BJ (cell line): Measurements from ENCODE around the gene OR10H1. TPM values are rescaled to one million over a fixed set of nuclear protein-coding genes. Genes with fewer than 3 reads are reported as not detected.
"Not testable (repeated sequence)": the region's sequence is repeated elsewhere in the genome, so short reads cannot be mapped to it uniquely, and the experiment has no call there.

Source experiments
- CTCF ChIA-PET: fragments of 350-600 bp; formaldehyde crosslinking; extraction: SDS; loops from one replicate; lab custom pipeline; 2021; ENCODE audit warnings: antibody characterized with exemption, inconsistent platforms; lab: Yijun Ruan, JAX
- POLR2A ChIA-PET: fragments of 300-600 bp; sonication (Branson Sonifier 250); formaldehyde crosslinking; extraction: SDS; loops from one replicate; lab custom pipeline; 2021; ENCODE audit warnings: antibody characterized with exemption; lab: Charles Lee
- DNase-seq: peaks from one replicate; pipeline ENCODE4 v3.0.0-alpha.2; 2011; ENCODE audit warnings: low read depth
- H3K27me3 ChIP-seq: 2 replicates; pipeline ENCODE4 v1.6.0; 2011; ENCODE audit warnings: low read length; ENCODE audit not compliant: control insufficient read depth, insufficient read depth
- H3K36me3 ChIP-seq: 2 replicates; pipeline ENCODE4 v1.5.1; 2011; ENCODE audit warnings: low read length; ENCODE audit not compliant: control insufficient read depth, insufficient read depth
- H3K4me3 ChIP-seq: 2 replicates; pipeline ENCODE4 v1.5.1; 2011; ENCODE audit warnings: low read depth, mild to moderate bottlenecking, control low read depth, low read length
- CTCF ChIP-seq: IDR thresholded peaks from 2 replicates; pipeline ENCODE4 v1.5.1; 2011; ENCODE audit warnings: low read depth, mild to moderate bottlenecking, control low read depth, inconsistent platforms, low read length, moderate library complexity; ENCODE audit not compliant: insufficient read depth
- polyA plus RNA-seq: library from polyadenylated mRNA; depleted of rRNA; stranded (reverse); fragments of >200 nt; gene quantifications from 2 replicates; pipeline ENCODE4 v1.2.3, GENCODE V29; 2011

The OR10H1 gene
- polyA plus RNA-seq, 1 experiment, result not detected

GRCh38 chr19:15776991-15777970 is 38.2 kb downstream of the OR10H1 start:
- TF ChIP-seq CTCF, result no peak
- no peaks in the 10 kb centered on the region for H3K27me3 ChIP-seq
- ChIA-PET POLR2A (no interaction called here), CTCF (no interaction called here)
- no peak overlapping the region for H3K4me3 ChIP-seq
- no peaks in the 10 kb centered on the region for H3K36me3 ChIP-seq
- DNase-seq, result no peak

- no peaks in the 10 kb centered on the region for H3K36me3 ChIP-seq
- CTCF ChIA-PET, result no interaction called here
- POLR2A ChIA-PET, result no interaction called here
- DNase-seq, result no peak
- no peaks in the 10 kb centered on the region for H3K27me3 ChIP-seq
- no peak overlapping the region for H3K4me3 ChIP-seq
- TF ChIP-seq CTCF, result no peak
These were observed 39.2 kb downstream of the OR10H1 start for GRCh38 chr19:15776264-15776663.

- DNase-seq, result no peak
- no peak overlapping the region for H3K4me3 ChIP-seq
- ChIA-PET CTCF (no interaction called here), POLR2A (no interaction called here)
- H3K27me3 ChIP-seq, result no peaks in the 10 kb centered on the region
- no peaks in the 10 kb centered on the region for H3K36me3 ChIP-seq
- TF ChIP-seq CTCF, result no peak
These were observed 40.2 kb downstream of the OR10H1 start for GRCh38 chr19:15775249-15775648.

- DNase-seq, POLR2A ChIA-PET, H3K27me3 ChIP-seq, H3K36me3 ChIP-seq, H3K4me3 ChIP-seq, CTCF ChIA-PET: not testable (repeated sequence)
These were observed 41.3 kb downstream of the OR10H1 start for GRCh38 chr19:15774159-15774558.

- H3K27me3 ChIP-seq, result no peaks in the 10 kb centered on the region
- H3K4me3 ChIP-seq, result no peak overlapping the region
- no peak for DNase-seq
- no peaks in the 10 kb centered on the region for H3K36me3 ChIP-seq
- ChIA-PET POLR2A (no interaction called here), CTCF (no interaction called here)
- TF ChIP-seq CTCF, result no peak
These were observed 45.9 kb downstream of the OR10H1 start for GRCh38 chr19:15769586-15769985.
